CD4-positive, alpha-beta T cell (primary cell): Measurements from ENCODE around the gene RNF135. TPM values are rescaled to one million over a fixed set of nuclear protein-coding genes. Genes with fewer than 3 reads are reported as not detected.

ENCODE experiments used
- ATAC-seq: fragments of 200-7000 bp; cut with Tn5 transposase; one replicate; pipeline ENCODE4 v1.10.0; 2022; ENCODE audit warnings: mild to moderate bottlenecking; ENCODE audit not compliant: poor library complexity
- CTCF ChIA-PET: fragments of 350-600 bp; sonication (Branson Sonifier 250); formaldehyde crosslinking; loops from one replicate; lab custom pipeline; 2021; ENCODE audit warnings: antibody characterized with exemption, inconsistent platforms; lab: Charles Lee
- POLR2A ChIA-PET: fragments of 350-600 bp; sonication (Branson Sonifier 250); formaldehyde crosslinking; loops from one replicate; lab custom pipeline; 2021; ENCODE audit warnings: antibody characterized with exemption, inconsistent platforms; lab: Charles Lee
- DNase-seq, 14 experiments: peaks; one replicate each; pipeline ENCODE4 v3.0.0-alpha.2; 2013 to 2020; ENCODE audit warnings: mixed read lengths in 2 of 14
- H3K27ac ChIP-seq, 2 donors: one replicate each; pipeline versions ENCODE4 v1.5.1 to v1.7.0; 2013; ENCODE audit warnings: low read length in 2 of 2, low read depth in 1 of 2, mild to moderate bottlenecking in 1 of 2
- H3K27me3 ChIP-seq, 2 experiments: 1 replicate in 1 of 2; 2 replicates in 1 of 2; pipeline versions ENCODE4 v1.6.1 to v1.7.0; 2013; ENCODE audit warnings: low read length in 2 of 2, control low read depth in 1 of 2, mild to moderate bottlenecking in 1 of 2, moderate library complexity in 1 of 2; ENCODE audit not compliant: insufficient read depth in 2 of 2, control insufficient read depth in 1 of 2
- H3K36me3 ChIP-seq: one replicate; pipeline ENCODE4 v1.6.1; 2013; ENCODE audit warnings: low read length, control low read depth; ENCODE audit not compliant: insufficient read depth
- H3K4me1 ChIP-seq: one replicate; pipeline ENCODE4 v1.6.1; 2013; ENCODE audit warnings: low read length, control low read depth; ENCODE audit not compliant: insufficient read depth
- H3K4me3 ChIP-seq: one replicate; pipeline ENCODE4 v1.5.1; 2013; ENCODE audit warnings: mild to moderate bottlenecking, low read length, moderate library complexity
- H3K9me3 ChIP-seq, 2 experiments: 1 replicate in 1 of 2; 2 replicates in 1 of 2; pipeline versions ENCODE4 v1.6.1 to v1.7.0; 2013; ENCODE audit warnings: low read length in 2 of 2, mild to moderate bottlenecking in 2 of 2, control low read depth in 1 of 2, moderate library complexity in 1 of 2; ENCODE audit not compliant: control insufficient read depth in 1 of 2, insufficient read depth in 1 of 2
- H3K27ac Mint-ChIP-seq: one replicate; pipeline ENCODE4 v1.8.0; 2020; ENCODE audit warnings: mixed read lengths
- H3K27me3 Mint-ChIP-seq: one replicate; pipeline ENCODE4 v1.8.0; 2021; ENCODE audit warnings: mixed read lengths
- H3K36me3 Mint-ChIP-seq: one replicate; pipeline ENCODE4 v1.8.0; 2021; ENCODE audit warnings: low read depth, mixed read lengths
- H3K4me1 Mint-ChIP-seq: one replicate; pipeline ENCODE4 v1.8.0; 2021; ENCODE audit warnings: low read depth, mixed read lengths
- H3K4me3 Mint-ChIP-seq: one replicate; pipeline ENCODE4 v1.8.0; 2020; ENCODE audit warnings: mild to moderate bottlenecking, mixed read lengths
- H3K9me3 Mint-ChIP-seq: one replicate; pipeline ENCODE4 v1.8.0; 2020; ENCODE audit warnings: mixed read lengths
- CTCF ChIP-seq: fragments of 200-600 bp; IDR thresholded peaks from one replicate; pipeline ENCODE4 v1.8.0; 2022; ENCODE audit warnings: antibody characterized with exemption, mild to moderate bottlenecking
- intact Hi-C, 2 experiments: fragments of 100-400 bp; cut with DNase I in 1 of 2; cut with micrococcal nuclease in 1 of 2; formaldehyde crosslinking; loops; one replicate each; pipeline versions ENCODE4 v1.15.1 to v1.9.0; 2023 to 2025; cut with DNase I, micrococcal nuclease
- total RNA-seq, 174 experiments: library from RNA in 2 of 174; stranded (reverse) in 2 of 174; gene quantifications; one replicate each; pipeline ENCODE4 v1.2.3 and lab custom pipeline; 2021 to 2026

The RNF135 gene
- total RNA-seq, 2 experiments from 2014 or later, result 1.5 to 1.8 TPM

DNA sequence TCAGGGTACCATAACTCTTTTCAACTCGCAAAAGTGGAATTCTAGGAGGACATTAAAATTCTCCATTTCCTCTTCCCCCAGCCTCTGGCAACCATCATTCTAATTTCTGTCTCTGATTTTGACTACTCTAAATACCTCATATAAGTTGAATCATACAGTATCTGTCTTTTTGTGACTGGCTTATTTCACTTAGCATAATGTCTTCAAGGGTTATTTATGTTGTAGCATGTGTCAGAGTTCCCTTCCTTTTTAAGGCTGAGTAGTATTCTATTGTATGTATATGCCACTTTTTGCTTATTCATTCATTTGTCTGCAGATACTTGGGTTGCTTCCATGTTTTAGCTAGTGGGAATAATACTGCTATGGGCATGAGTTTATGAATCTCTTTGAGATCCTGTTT lies 12.0 kb downstream of the RNF135 start:
- Histone ChIP-seq H3K27ac (no peak overlapping the region), H3K27me3 (no peaks in the 10 kb centered on the region), H3K9me3 (no peaks in the 10 kb centered on the region), H3K4me3 (no peak overlapping the region), H3K4me1 (no peaks in the 10 kb centered on the region), H3K36me3 (peaks cover 5% of the 10 kb centered on the region)
- Mint-ChIP-seq H3K4me1 (no peaks in the 10 kb centered on the region), H3K9me3 (no peaks in the 10 kb centered on the region), H3K36me3 (peaks cover 16% of the 10 kb centered on the region), H3K4me3 (no peak overlapping the region), H3K27ac (no peak overlapping the region), H3K27me3 (no peaks in the 10 kb centered on the region)
- ChIA-PET CTCF (no interaction called here), POLR2A (no interaction called here)
- intact Hi-C loops, result no loop called here
- ATAC-seq (no peak), DNase-seq (no peak)
- TF ChIP-seq CTCF, result no peak

- intact Hi-C loops, result no loop called here
Observed at GRCh38 chr17:30990458-30990857, 19.6 kb downstream of the RNF135 start.

GRCh38 chr17:30992551-30992950 lies 21.7 kb downstream of the RNF135 start:
- H3K9me3 Mint-ChIP-seq, result no peaks in the 10 kb centered on the region
- H3K9me3 ChIP-seq, result no peaks in the 10 kb centered on the region
- TF ChIP-seq CTCF, result no peak
- peaks cover 17% of the 10 kb centered on the region for H3K36me3 Mint-ChIP-seq
- ATAC-seq, result no peak
- no peaks in the 10 kb centered on the region for H3K27me3 ChIP-seq
- H3K27me3 Mint-ChIP-seq, result no peaks in the 10 kb centered on the region
- no peak overlapping the region for H3K27ac Mint-ChIP-seq
- H3K36me3 ChIP-seq, result peaks cover 13% of the 10 kb centered on the region
- H3K4me3 Mint-ChIP-seq, result no peak overlapping the region
- no peak for DNase-seq
- ChIA-PET POLR2A (no interaction called here), CTCF (no interaction called here)
- H3K4me3 ChIP-seq, result no peak overlapping the region
- H3K4me1 Mint-ChIP-seq, result no peaks in the 10 kb centered on the region
- H3K4me1 ChIP-seq, result no peaks in the 10 kb centered on the region
- intact Hi-C loops, result no loop called here
- H3K27ac ChIP-seq, result no peak overlapping the region

More at GRCh38 chr17:30990458-30990857, 19.6 kb downstream of the RNF135 start:
- H3K4me3 Mint-ChIP-seq, result no peak overlapping the region
- no peak for TF ChIP-seq CTCF
- no peaks in the 10 kb centered on the region for H3K9me3 ChIP-seq
- ATAC-seq (no peak), DNase-seq (no peak)
- no peak overlapping the region for H3K27ac ChIP-seq
- H3K4me3 ChIP-seq, result no peak overlapping the region
- peaks cover 18% of the 10 kb centered on the region for H3K36me3 Mint-ChIP-seq
- CTCF ChIA-PET, result no interaction called here
- no peaks in the 10 kb centered on the region for H3K27me3 ChIP-seq
- no peaks in the 10 kb centered on the region for H3K4me1 ChIP-seq
- H3K36me3 ChIP-seq, result no peaks in the 10 kb centered on the region
- no peaks in the 10 kb centered on the region for H3K4me1 Mint-ChIP-seq
- no peaks in the 10 kb centered on the region for H3K9me3 Mint-ChIP-seq
- no peaks in the 10 kb centered on the region for H3K27me3 Mint-ChIP-seq
- POLR2A ChIA-PET, result no interaction called here
- H3K27ac Mint-ChIP-seq, result no peak overlapping the region
